Suppressor macrophage treated with lipopolysaccharide for 4 hours (primary cell): ENCODE measurements around the gene OR1E2.
"Not testable (repeated sequence)": the region's sequence is repeated elsewhere in the genome, so short reads cannot be mapped to it uniquely, and the experiment has no call there.

Experiments
- DNase-seq: peaks from one replicate; pipeline ENCODE4 v3.0.0-alpha.2; 2020

OR1E2 gene

DNA sequence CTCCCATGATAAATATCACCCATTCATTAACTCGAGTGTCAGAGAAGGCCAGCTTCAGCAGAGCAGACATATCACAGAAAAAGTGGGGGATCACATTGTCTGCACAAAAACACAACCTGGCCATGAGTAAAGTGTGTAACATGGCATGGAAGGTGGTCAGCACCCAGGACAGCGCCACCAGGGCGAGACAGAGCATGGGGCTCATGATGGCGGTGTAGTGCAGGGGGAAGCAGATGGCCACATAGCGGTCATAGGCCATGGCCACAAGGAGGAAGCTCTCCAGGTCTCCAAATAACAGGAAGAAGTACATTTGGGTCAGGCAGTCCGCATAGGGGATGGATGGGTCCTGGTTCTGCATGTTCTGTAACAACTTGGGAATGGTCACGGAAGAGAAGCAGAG, 35.8 kb downstream of the OR1E2 start:
- not testable (repeated sequence) for DNase-seq

DNA sequence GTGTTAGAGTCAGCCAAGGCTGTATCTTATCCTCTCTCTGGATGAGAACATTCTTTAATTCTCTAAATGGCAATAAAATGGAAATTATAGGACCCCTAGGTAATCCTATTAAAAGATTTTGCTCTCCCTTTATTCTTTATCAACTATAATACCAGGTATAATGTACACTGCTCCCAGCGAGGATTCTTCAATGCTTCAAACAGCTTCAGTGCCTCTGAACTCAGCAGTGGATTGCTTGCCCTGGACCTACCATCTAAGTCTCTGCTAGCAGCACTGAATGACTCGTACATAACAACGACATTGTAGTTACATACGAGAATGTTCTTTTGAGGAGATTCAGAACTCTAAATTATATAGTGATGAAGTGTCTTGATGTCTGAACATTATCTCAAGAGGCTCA, 43.9 kb downstream of the OR1E2 start:
- no peak for DNase-seq

DNA sequence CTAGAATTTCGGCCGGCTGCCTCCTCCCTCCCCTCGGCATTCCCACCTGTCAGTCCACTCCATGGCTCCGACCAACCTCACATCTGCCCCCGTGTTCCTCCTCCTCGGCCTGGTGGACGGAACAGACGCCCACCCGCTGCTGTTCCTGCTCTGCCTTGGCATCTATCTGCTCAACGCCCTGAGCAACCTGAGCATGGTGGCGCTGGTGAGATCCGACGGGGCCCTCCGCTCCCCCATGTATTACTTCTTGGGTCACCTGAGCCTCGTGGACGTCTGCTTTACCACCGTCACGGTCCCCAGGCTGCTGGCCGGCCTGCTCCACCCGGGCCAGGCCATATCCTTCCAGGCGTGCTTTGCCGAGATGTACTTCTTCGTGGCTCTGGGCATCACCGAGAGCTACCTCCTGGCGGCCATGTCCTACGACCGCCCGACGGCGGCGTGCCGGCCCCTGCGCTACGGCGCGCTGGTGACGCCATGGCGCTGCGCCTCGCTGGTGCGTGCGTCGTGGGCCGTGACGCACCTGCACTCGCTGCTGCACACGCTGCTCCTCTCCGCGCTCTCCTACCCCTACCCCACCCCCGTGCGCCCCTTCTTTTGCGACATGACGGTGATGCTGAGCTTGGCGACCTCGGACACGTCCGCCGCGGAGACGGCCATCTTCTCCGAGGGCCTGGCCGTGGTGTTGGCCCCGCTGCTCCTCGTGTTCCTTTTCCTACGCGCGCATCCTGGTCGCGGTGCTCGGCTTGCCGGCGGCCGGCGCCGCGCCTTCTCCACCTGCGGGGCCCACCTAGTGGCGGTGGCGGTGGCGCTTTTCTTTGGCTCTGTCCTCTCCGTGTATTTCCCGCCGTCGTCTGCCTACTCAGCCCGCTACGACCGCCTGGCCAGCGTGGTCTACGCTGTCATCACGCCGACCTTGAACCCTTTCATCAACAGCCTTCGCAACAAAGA, 47.5 kb downstream of the OR1E2 start, which contains the start of gene OR3A2:
Gene OR3A2, minus strand, starts transcription at position 440 of the 948 bp plus-strand sequence.
- no peak for DNase-seq
